Right lobe of liver (tissue), 6 donors: Measurements from ENCODE around the gene DUSP5. TPM values are rescaled to one million over a fixed set of nuclear protein-coding genes. Genes with fewer than 3 reads are reported as not detected.

Source experiments
- ATAC-seq, 4 donors: fragments of 200-7000 bp; cut with Tn5 transposase; one replicate each; pipeline ENCODE4 v1.9.1; 2020; ENCODE audit warnings: mild to moderate bottlenecking in 4 of 4, moderate library complexity in 4 of 4
- DNase-seq, 3 donors: peaks; one replicate each; pipeline ENCODE4 v3.0.0-alpha.2; 2020
- H3K27ac ChIP-seq, 3 donors: fragments of 200-600 bp; one replicate each; pipeline ENCODE4 v1.8.0; 2022
- H3K27me3 ChIP-seq, 2 donors: fragments of 200-600 bp; one replicate each; pipeline ENCODE4 v1.8.0; 2022
- H3K36me3 ChIP-seq, 4 donors: fragments of 200-600 bp; sonication (generic) in 1 of 4; one replicate each; pipeline versions ENCODE4 v1.5.1 to v1.8.0; 2017 to 2022; ENCODE audit warnings: control low read depth in 1 of 4
- H3K4me1 ChIP-seq, 4 donors: fragments of 200-600 bp; sonication (generic) in 1 of 4; one replicate each; pipeline versions ENCODE4 v1.5.1 to v1.8.0; 2017 to 2022; ENCODE audit warnings: control low read depth in 1 of 4
- H3K4me3 ChIP-seq, 3 donors: fragments of 200-600 bp; one replicate each; pipeline ENCODE4 v1.8.0; 2022
- H3K9me3 ChIP-seq, 4 donors: fragments of 200-600 bp; sonication (generic) in 1 of 4; one replicate each; pipeline versions ENCODE4 v1.5.1 to v1.8.0; 2017 to 2022; ENCODE audit warnings: control low read depth in 1 of 4
- CTCF ChIP-seq, 4 donors: fragments of 200-600 bp in 3 of 4; fragments of 450-650 bp in 1 of 4; IDR thresholded peaks; one replicate each; pipeline versions ENCODE4 v1.5.1 to v1.8.0; 2016 to 2022; ENCODE audit warnings: antibody characterized with exemption in 4 of 4, mild to moderate bottlenecking in 2 of 4
- POLR2A ChIP-seq: fragments of 450-650 bp; IDR thresholded peaks from one replicate; pipeline ENCODE4 v1.6.1; 2017; ENCODE audit warnings: antibody characterized with exemption, mild to moderate bottlenecking
- WGBS: methylation state at CpG from one replicate; pipeline ENCODE4 v1.1.6; 2018; ENCODE audit warnings: low coverage, low lambda C conversion rate; ENCODE audit not compliant: insufficient coverage; ENCODE audit errors: missing lambda C conversion rate; 5-methylcytosine and 5-hydroxymethylcytosine counted together
- intact Hi-C, 2 donors: fragments of 100-400 bp; cut with DNase I; formaldehyde crosslinking; loops; one replicate each; pipeline versions ENCODE4 v1.11.2 to v1.14.1; 2022
- total RNA-seq, 6 experiments: library from RNA; depleted of rRNA in 2 of 6; stranded (reverse); fragments of >200 nt in 2 of 6; fragmentation: NEBNext Ultra II Directional in 3 of 6; extraction: Animal tissue kit (Norgen Biotek cat#: 25700) in 3 of 6; gene quantifications; one replicate each; pipeline versions ENCODE4 v1.1.0 to v1.2.4, GENCODE V29; 2016 to 2023
- donor health status: DM: no; HTN: yes; CAD: no.
- donor health status: DM: no; HTN: no; CAD: no.
- donor health status: DM: no; HTN: no; CAD: no.
- donor health status: DM: no; HTN: yes; CAD: no.
- donor health status: DM: no; HTN: yes; CAD: no.

The DUSP5 gene
- total RNA-seq, 6 experiments from 2014 or later, result 2.3 to 47.7 (median 10.8) TPM

- Histone ChIP-seq H3K4me1 (peaks cover 0 to 32% (median 5%) of the 10 kb centered on the region in 4 donors), H3K27me3 (no peaks in the 10 kb centered on the region), H3K4me3 (no peak overlapping the region), H3K9me3 (no peaks in the 10 kb centered on the region), H3K27ac (peak overlapping the region; percentile 60 to 62 (median 62)), H3K36me3 (no peaks in the 10 kb centered on the region)
- ATAC-seq (no peak), DNase-seq (no peak)
- intact Hi-C loops, result no loop called here
- no peak for TF ChIP-seq CTCF (IDR thresholded peaks at IDR 0.05)
- TF ChIP-seq POLR2A, result no peak
- 100% methylated on average over 1 of the region's 10 CpGs for WGBS
Observed at GRCh38 chr10:110459600-110459999, 38.1 kb upstream of the DUSP5 start.

DNA sequence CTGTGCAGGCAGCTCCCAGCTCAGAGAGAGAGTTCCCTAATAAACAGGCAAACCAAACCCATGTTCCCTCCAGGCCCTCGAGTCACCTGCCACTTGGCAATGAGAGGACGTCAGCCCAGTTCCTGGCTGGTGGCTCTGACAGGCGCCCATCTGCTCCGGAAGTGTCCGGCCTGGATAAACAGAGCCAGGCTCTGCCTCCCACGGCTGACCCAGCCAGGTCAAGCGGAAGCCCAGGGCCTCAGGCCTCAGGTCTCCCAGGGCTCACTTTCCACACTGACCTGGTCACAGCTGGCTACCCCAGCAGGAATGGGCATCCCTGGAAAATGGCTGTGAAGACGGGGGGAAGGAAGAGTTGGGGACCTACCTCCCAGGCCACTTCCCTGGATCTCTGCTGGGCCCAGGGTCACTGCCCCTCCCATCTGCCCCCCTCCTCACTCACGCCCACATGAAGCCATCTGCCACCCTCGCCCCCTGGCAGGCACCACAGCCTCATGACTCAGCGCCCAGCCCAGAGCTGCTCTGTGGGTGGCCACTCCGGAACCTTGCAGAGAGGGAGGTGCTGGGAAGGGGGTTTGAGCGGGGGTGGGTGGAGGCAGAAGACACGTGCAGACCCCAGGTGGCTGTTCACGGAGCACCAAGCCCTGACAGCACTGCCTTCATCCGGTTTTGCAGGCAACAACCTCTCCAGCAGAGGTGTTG lies 37.4 kb upstream of the DUSP5 start:
- ATAC-seq (peak; percentile 69 to 80 (median 73)), DNase-seq (peak; percentile 78 to 89 (median 89))
- Histone ChIP-seq H3K4me1 (peaks cover 0 to 35% (median 5%) of the 10 kb centered on the region in 4 donors), H3K9me3 (no peaks in the 10 kb centered on the region), H3K4me3 (no peak overlapping the region), H3K27me3 (no peaks in the 10 kb centered on the region), H3K27ac (peak overlapping the region; percentile 60 to 62 (median 62)), H3K36me3 (no peaks in the 10 kb centered on the region)
- intact Hi-C loops, result no loop called here
- WGBS, result 25% methylated on average over 5 of the region's 16 CpGs
- TF ChIP-seq CTCF (IDR thresholded peaks at IDR 0.05) (no peak), POLR2A (peak; percentile 61)

DNA sequence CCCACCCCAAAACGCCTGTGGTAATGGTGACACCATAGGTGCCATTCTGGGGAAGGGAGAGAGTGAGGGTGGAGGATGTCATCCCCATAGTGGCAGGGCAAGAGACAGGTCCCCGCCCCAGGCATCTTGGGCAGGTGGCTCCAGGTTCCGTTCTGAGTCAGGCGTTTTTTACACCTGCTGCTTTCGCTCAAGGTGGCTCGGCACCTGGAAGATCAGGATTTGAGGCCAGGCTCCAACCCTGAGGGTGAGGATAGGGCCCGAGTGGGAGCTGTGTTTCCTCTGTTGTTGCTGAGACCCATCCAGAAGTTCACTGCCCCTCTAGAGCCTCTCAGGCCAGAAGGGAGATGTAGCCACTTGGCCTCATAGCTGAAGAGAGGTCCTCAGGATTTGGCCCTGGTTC lies 36.6 kb upstream of the DUSP5 start:
- Histone ChIP-seq H3K9me3 (no peaks in the 10 kb centered on the region), H3K4me1 (peaks cover 0 to 30% (median 4%) of the 10 kb centered on the region in 4 donors), H3K4me3 (no peak overlapping the region), H3K36me3 (no peaks in the 10 kb centered on the region), H3K27me3 (no peaks in the 10 kb centered on the region), H3K27ac (peak overlapping the region; percentile 49 to 63 (median 62))
- DNase-seq (no peak), ATAC-seq (no peak)
- TF ChIP-seq CTCF (IDR thresholded peaks at IDR 0.05), result no peak
- no peak for TF ChIP-seq POLR2A
- WGBS, result 86% methylated on average over 1 of the region's 7 CpGs
- intact Hi-C loops, result no loop called here

DNA sequence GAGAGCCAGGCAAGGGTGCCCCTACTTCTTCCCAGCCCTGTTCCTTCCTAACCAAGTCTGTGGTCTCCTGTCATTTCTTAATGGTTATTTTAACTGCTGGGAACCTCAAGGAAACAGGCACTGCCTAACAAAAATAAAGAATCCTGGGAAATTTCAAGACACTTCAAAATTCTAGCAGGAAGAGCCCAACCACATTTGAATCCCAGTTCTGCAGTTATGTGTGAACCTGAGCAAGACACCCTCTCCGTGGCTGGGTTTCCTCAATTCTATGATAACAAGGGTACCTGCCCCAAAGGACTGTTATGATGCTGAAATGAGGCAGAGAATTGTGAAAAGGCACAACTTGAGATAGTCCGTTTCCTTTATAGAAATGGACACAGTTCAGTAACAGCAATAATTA lies 36.2 kb upstream of the DUSP5 start:
- TF ChIP-seq CTCF (IDR thresholded peaks at IDR 0.05) (no peak), POLR2A (no peak)
- no peaks in the 10 kb centered on the region for H3K36me3 ChIP-seq
- no peak for DNase-seq
- no peak for ATAC-seq
- intact Hi-C loops, result no loop called here
- H3K27ac ChIP-seq, result peak overlapping the region; percentile 49 to 63 (median 62)
- WGBS, result 71% methylated on average over 1 of the region's 2 CpGs
- peaks cover 0 to 25% (median 2%) of the 10 kb centered on the region in 4 donors for H3K4me1 ChIP-seq
- no peaks in the 10 kb centered on the region for H3K9me3 ChIP-seq
- H3K27me3 ChIP-seq, result no peaks in the 10 kb centered on the region
- no peak overlapping the region for H3K4me3 ChIP-seq
